Retina (tissue), 1 donor: Measurements from ENCODE around the gene MRPS5.

ENCODE experiments used
- DNase-seq: peaks from one replicate; pipeline ENCODE4 v3.0.0-alpha.2; 2016

The MRPS5 gene

GRCh38 chr2:95086017-95086416, 35.6 kb downstream of the MRPS5 start:
- DNase-seq = no peak

GRCh38 chr2:95082477-95082876, 39.1 kb downstream of the MRPS5 start:
- no peak for DNase-seq

GRCh38 chr2:95079199-95079683, 42.4 kb downstream of the MRPS5 start:
- DNase-seq = no peak

GRCh38 chr2:95077861-95078603, 43.6 kb downstream of the MRPS5 start:
- no peak for DNase-seq

- no peak for DNase-seq
Observed at GRCh38 chr2:95077530-95077825, 44.1 kb downstream of the MRPS5 start.

- DNase-seq = peak; percentile 83
Observed at GRCh38 chr2:95076705-95077529, 44.7 kb downstream of the MRPS5 start.

GRCh38 chr2:95075440-95076132, 46.0 kb downstream of the MRPS5 start:
- DNase-seq = no peak

- no peak for DNase-seq
Observed at GRCh38 chr2:95074663-95075439, 46.8 kb downstream of the MRPS5 start.

- no peak for DNase-seq
Observed at GRCh38 chr2:95073856-95074662, 47.5 kb downstream of the MRPS5 start.

- DNase-seq = no peak
Observed at GRCh38 chr2:95072424-95072823, 49.2 kb downstream of the MRPS5 start.

GRCh38 chr2:95071856-95072255, 49.8 kb downstream of the MRPS5 start:
- DNase-seq = no peak

- DNase-seq = no peak
Observed at GRCh38 chr2:95069465-95069864, 52.1 kb downstream of the MRPS5 start.

GRCh38 chr2:95068256-95068655, 53.4 kb downstream of the MRPS5 start:
- no peak for DNase-seq

- DNase-seq = no peak
Observed at GRCh38 chr2:95063086-95063958, 58.3 kb downstream of the MRPS5 start.

- DNase-seq = no peak
Observed at GRCh38 chr2:95062242-95063085, 59.1 kb downstream of the MRPS5 start.

- DNase-seq = no peak
Observed at GRCh38 chr2:95061601-95062183, 59.9 kb downstream of the MRPS5 start.

- no peak for DNase-seq
Observed at GRCh38 chr2:95061119-95061512, 60.5 kb downstream of the MRPS5 start.

- no peak for DNase-seq
Observed at GRCh38 chr2:95060446-95061118, 61.0 kb downstream of the MRPS5 start.
